Sigmoid colon (tissue), 3 donors: ENCODE data around the gene ADAM8.

Experiments used
- POLR2A ChIP-seq, 2 donors: fragments of 450-650 bp; IDR thresholded peaks; one replicate each; pipeline ENCODE4 v1.6.1; 2016; ENCODE audit warnings: antibody characterized with exemption in 2 of 2, mild to moderate bottlenecking in 2 of 2, moderate library complexity in 2 of 2
- TF ChIP-seq, protein P1 (sequence below), 4 experiments: fragments of 450-650 bp in 3 of 4; fragments of 200-600 bp in 1 of 4; IDR thresholded peaks; one replicate each; pipeline ENCODE4 v1.5.1; 2016 to 2019; ENCODE audit warnings: antibody characterized with exemption in 4 of 4, mild to moderate bottlenecking in 3 of 4, moderate library complexity in 2 of 4

DNA sequence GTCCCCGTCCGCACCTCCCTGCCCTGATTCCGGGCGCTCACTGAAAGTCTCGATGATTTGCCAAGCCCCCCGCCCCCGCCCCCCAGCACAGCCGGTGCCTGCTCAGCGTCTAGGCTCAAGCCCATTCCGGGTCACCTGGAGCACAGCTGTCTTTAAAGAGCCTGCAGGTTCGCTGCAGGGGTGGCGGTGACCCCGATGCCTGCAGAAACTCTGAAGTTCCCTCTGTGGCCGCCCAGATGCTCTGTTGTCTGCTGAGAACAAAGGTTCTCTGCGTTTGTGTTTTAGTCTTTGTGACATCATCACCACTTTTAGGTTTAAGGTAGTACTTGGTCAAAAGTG is 38.2 kb downstream of the ADAM8 start:
- TF ChIP-seq, protein P1, sequence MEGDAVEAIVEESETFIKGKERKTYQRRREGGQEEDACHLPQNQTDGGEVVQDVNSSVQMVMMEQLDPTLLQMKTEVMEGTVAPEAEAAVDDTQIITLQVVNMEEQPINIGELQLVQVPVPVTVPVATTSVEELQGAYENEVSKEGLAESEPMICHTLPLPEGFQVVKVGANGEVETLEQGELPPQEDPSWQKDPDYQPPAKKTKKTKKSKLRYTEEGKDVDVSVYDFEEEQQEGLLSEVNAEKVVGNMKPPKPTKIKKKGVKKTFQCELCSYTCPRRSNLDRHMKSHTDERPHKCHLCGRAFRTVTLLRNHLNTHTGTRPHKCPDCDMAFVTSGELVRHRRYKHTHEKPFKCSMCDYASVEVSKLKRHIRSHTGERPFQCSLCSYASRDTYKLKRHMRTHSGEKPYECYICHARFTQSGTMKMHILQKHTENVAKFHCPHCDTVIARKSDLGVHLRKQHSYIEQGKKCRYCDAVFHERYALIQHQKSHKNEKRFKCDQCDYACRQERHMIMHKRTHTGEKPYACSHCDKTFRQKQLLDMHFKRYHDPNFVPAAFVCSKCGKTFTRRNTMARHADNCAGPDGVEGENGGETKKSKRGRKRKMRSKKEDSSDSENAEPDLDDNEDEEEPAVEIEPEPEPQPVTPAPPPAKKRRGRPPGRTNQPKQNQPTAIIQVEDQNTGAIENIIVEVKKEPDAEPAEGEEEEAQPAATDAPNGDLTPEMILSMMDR (IDR thresholded peaks at IDR 0.05) = no peak
- no peak for TF ChIP-seq POLR2A (IDR thresholded peaks at IDR 0.05)
